GM18511 (cell line): ENCODE results near the gene TPM1.

Source experiments
- ATAC-seq: cut with Tn5 transposase; IDR thresholded peaks from one replicate; pipeline ENCODE4 v1.9.1; 2021; ENCODE audit warnings: mild to moderate bottlenecking, moderate library complexity; ENCODE audit not compliant: unreplicated experiment

Gene TPM1

GRCh38 chr15:63052961-63053698, 10.6 kb downstream of the TPM1 start:
- ATAC-seq: no peak

GRCh38 chr15:63054281-63054683, 11.7 kb downstream of the TPM1 start:
- no peak for ATAC-seq

- ATAC-seq: no peak
These were observed 12.4 kb downstream of the TPM1 start for GRCh38 chr15:63054985-63055384.

GRCh38 chr15:63056829-63057228, 14.3 kb downstream of the TPM1 start:
- no peak for ATAC-seq

GRCh38 chr15:63057468-63058345, 15.2 kb downstream of the TPM1 start:
- ATAC-seq: no peak

GRCh38 chr15:63059075-63059474, 16.5 kb downstream of the TPM1 start:
- ATAC-seq: no peak

- no peak for ATAC-seq
These were observed 17.1 kb downstream of the TPM1 start for GRCh38 chr15:63059573-63060216.

- no peak for ATAC-seq
These were observed 18.2 kb downstream of the TPM1 start for GRCh38 chr15:63060699-63061098.

GRCh38 chr15:63061975-63062374, 19.4 kb downstream of the TPM1 start:
- no peak for ATAC-seq

GRCh38 chr15:63063164-63063756, 20.7 kb downstream of the TPM1 start:
- ATAC-seq: no peak

- no peak for ATAC-seq
These were observed 21.4 kb downstream of the TPM1 start for GRCh38 chr15:63063877-63064409.

GRCh38 chr15:63065262-63066221, 23.0 kb downstream of the TPM1 start:
- no peak for ATAC-seq

GRCh38 chr15:63066272-63066671, 23.7 kb downstream of the TPM1 start:
- no peak for ATAC-seq

GRCh38 chr15:63067306-63067705, 24.8 kb downstream of the TPM1 start:
- ATAC-seq: no peak

GRCh38 chr15:63067976-63068743, 25.6 kb downstream of the TPM1 start:
- ATAC-seq: no peak

GRCh38 chr15:63069616-63070090, 27.1 kb downstream of the TPM1 start:
- ATAC-seq: no peak

- no peak for ATAC-seq
These were observed 28.2 kb downstream of the TPM1 start for GRCh38 chr15:63070681-63071129.

- ATAC-seq: no peak
These were observed 28.9 kb downstream of the TPM1 start for GRCh38 chr15:63071288-63071909.
